Measurements from ENCODE around the gene CHURC1. TPM values are rescaled to one million over a fixed set of nuclear protein-coding genes. Genes with fewer than 3 reads are reported as not detected.

CHURC1 gene
- total and polyA plus RNA-seq, 2 of the 13 experiments (the other 11 are each of a cell fraction or from before 2014, with no cell fraction given): 41.1 to 74.4 TPM

DNA sequence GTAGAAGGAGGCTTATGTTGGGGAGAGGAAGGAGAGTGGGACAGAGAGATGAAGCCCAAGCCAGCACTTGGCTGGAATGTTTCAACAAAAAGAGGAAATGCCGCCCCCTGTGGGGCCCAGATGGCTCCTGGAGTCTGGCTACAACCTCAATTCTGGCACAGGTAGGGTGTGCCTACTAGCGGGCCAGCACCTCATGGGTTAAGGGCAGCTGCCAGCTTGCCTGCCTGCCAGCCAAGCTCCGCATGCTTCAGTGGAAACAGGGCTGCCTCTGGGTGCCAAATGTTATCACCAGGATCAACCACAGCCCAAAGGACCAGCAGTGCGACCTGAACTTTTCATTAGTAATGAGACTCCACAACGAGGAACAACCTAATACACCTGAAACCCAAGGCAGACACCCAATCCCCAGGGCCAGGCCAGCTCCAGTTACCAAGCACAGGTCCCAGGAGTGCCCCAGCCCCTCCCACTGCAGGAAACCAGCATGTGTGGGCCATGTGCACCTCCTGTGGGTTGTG lies 46.6 kb downstream of the CHURC1 start:
- peak; percentile 79 for ATAC-seq
- TF ChIP-seq RAD21 (CRISPR knock-in tag; IDR thresholded peaks at IDR 0.05) (0 out of 2 replicates have a peak, but pooled peaks have one; percentile 26), TBP (CRISPR knock-in tag; IDR thresholded peaks at IDR 0.05) (no peak), RXRB (CRISPR knock-in tag; IDR thresholded peaks at IDR 0.05; ENCODE audit: borderline replicate concordance) (no peak), GFI1 (CRISPR knock-in tag; IDR thresholded peaks at IDR 0.05; ENCODE audit: borderline replicate concordance) (no peak), ZNF589 (CRISPR knock-in tag; conservative IDR thresholded peaks at IDR 0.05) (no peak), KAT7 (CRISPR knock-in tag; IDR thresholded peaks at IDR 0.05; ENCODE audit: borderline replicate concordance) (no peak), IKZF4 (CRISPR knock-in tag; IDR thresholded peaks at IDR 0.05; ENCODE audit: borderline replicate concordance, low read depth, not compliant biosample characterization) (no peak), ZFP36L2 (CRISPR knock-in tag; IDR thresholded peaks at IDR 0.05) (no peak), ZNF234 (CRISPR knock-in tag; conservative IDR thresholded peaks at IDR 0.05) (no peak), ZNF562 (CRISPR knock-in tag; IDR thresholded peaks at IDR 0.05; ENCODE audit: borderline replicate concordance) (no peak), SMC3 (IDR thresholded peaks at IDR 0.05; ENCODE audit: low read length) (peak; percentile 24; the same call in 1 of the 2 replicates), ZNF652 (CRISPR knock-in tag; IDR thresholded peaks at IDR 0.05; ENCODE audit: borderline replicate concordance, low read depth) (peak; percentile 78), RBFOX2 (IDR thresholded peaks at IDR 0.05; ENCODE audit: low read depth, low read length) (no peak)
- TF ChIP-seq, protein P1, sequence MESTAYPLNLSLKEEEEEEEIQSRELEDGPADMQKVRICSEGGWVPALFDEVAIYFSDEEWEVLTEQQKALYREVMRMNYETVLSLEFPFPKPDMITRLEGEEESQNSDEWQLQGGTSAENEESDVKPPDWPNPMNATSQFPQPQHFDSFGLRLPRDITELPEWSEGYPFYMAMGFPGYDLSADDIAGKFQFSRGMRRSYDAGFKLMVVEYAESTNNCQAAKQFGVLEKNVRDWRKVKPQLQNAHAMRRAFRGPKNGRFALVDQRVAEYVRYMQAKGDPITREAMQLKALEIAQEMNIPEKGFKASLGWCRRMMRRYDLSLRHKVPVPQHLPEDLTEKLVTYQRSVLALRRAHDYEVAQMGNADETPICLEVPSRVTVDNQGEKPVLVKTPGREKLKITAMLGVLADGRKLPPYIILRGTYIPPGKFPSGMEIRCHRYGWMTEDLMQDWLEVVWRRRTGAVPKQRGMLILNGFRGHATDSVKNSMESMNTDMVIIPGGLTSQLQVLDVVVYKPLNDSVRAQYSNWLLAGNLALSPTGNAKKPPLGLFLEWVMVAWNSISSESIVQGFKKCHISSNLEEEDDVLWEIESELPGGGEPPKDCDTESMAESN (CRISPR knock-in tag; conservative IDR thresholded peaks at IDR 0.05): no peak
- TF ChIP-seq, protein P2, sequence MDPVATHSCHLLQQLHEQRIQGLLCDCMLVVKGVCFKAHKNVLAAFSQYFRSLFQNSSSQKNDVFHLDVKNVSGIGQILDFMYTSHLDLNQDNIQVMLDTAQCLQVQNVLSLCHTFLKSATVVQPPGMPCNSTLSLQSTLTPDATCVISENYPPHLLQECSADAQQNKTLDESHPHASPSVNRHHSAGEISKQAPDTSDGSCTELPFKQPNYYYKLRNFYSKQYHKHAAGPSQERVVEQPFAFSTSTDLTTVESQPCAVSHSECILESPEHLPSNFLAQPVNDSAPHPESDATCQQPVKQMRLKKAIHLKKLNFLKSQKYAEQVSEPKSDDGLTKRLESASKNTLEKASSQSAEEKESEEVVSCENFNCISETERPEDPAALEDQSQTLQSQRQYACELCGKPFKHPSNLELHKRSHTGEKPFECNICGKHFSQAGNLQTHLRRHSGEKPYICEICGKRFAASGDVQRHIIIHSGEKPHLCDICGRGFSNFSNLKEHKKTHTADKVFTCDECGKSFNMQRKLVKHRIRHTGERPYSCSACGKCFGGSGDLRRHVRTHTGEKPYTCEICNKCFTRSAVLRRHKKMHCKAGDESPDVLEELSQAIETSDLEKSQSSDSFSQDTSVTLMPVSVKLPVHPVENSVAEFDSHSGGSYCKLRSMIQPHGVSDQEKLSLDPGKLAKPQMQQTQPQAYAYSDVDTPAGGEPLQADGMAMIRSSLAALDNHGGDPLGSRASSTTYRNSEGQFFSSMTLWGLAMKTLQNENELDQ (CRISPR knock-in tag; IDR thresholded peaks at IDR 0.05; ENCODE audit: borderline replicate concordance): no peak
- TF ChIP-seq, protein P3, sequence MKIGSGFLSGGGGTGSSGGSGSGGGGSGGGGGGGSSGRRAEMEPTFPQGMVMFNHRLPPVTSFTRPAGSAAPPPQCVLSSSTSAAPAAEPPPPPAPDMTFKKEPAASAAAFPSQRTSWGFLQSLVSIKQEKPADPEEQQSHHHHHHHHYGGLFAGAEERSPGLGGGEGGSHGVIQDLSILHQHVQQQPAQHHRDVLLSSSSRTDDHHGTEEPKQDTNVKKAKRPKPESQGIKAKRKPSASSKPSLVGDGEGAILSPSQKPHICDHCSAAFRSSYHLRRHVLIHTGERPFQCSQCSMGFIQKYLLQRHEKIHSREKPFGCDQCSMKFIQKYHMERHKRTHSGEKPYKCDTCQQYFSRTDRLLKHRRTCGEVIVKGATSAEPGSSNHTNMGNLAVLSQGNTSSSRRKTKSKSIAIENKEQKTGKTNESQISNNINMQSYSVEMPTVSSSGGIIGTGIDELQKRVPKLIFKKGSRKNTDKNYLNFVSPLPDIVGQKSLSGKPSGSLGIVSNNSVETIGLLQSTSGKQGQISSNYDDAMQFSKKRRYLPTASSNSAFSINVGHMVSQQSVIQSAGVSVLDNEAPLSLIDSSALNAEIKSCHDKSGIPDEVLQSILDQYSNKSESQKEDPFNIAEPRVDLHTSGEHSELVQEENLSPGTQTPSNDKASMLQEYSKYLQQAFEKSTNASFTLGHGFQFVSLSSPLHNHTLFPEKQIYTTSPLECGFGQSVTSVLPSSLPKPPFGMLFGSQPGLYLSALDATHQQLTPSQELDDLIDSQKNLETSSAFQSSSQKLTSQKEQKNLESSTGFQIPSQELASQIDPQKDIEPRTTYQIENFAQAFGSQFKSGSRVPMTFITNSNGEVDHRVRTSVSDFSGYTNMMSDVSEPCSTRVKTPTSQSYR (CRISPR knock-in tag; IDR thresholded peaks at IDR 0.05; ENCODE audit: borderline replicate concordance): no peak

More for the DNA sequence above, 46.6 kb downstream of the CHURC1 start:
- Histone ChIP-seq H3K27ac (ENCODE audit: extremely low read length, insufficient read depth, low read length) (no peak overlapping the region), H3K27me3 (ENCODE audit: control insufficient read depth in 1 of 2, insufficient read depth in 2 of 2, low read length in 2 of 2) (no peaks in the 10 kb centered on the region), H3K4me1 (ENCODE audit: insufficient read depth, low read length) (peaks cover 7% of the 10 kb centered on the region), H3K9me3 (ENCODE audit: low read length) (no peaks in the 10 kb centered on the region), H3K36me3 (replicated peaks in 1 of 2; ENCODE audit: control insufficient read depth in 1 of 2, insufficient read depth in 2 of 2, low read length in 2 of 2) (no peaks in the 10 kb centered on the region), H3K4me2 (ENCODE audit: low read depth, low read length) (no peak overlapping the region), H3K4me3 (replicated peaks in 1 of 3; ENCODE audit: insufficient read depth in 1 of 3, low read depth in 2 of 3, low read length in 3 of 3) (no peak overlapping the region), H4K20me1 (ENCODE audit: insufficient read depth, low read length) (no peaks in the 10 kb centered on the region), H3K79me2 (ENCODE audit: insufficient read depth, low read length) (no peaks in the 10 kb centered on the region), H2AFZ (ENCODE audit: low read length) (no peak overlapping the region), H3K9ac (ENCODE audit: insufficient read depth, low read depth, low read length) (no peak overlapping the region)
- ChIA-PET POLR2A (interaction anchor here (1.5 kb wide), 1 partner anchor 18 kb away, joined by 3 read pairs; the partner anchor contains the start of gene GPX2), CTCF (ENCODE audit: low intra/inter-chr PET ratio, low total read pairs) (no interaction called here)
- 85% methylated on average over 3 of the region's 5 CpGs for WGBS (ENCODE audit: low lambda C conversion rate)
- no TSS peak for BruUV-seq (replicated peaks)
- no peak for DNase-seq (ENCODE audit: low spot score)
- in situ Hi-C loops (cut with HindIII; ENCODE audit: extremely low pct_ligation_motif_present, low pct_unique_long_range_greater_than_20kb) (no loop called here), intact Hi-C loops (cut with micrococcal nuclease; ENCODE audit: unreplicated experiment) (no loop called here)
- FAIRE-seq: no peak
